GM20000 (cell line): ENCODE results near the gene DENND1C.

Experiments used
- DNase-seq: peaks from one replicate; pipeline ENCODE4 v3.0.0; 2012; ENCODE audit warnings: low spot score
- TF ChIP-seq, protein P1 (sequence below): IDR thresholded peaks from 2 replicates; pipeline ENCODE4 v1.5.1; 2012; ENCODE audit warnings: mild to moderate bottlenecking, control low read depth; ENCODE audit errors: extremely low read depth, missing control alignments

Gene DENND1C

GRCh38 chr19:6457958-6458694 is 23.5 kb downstream of the DENND1C start:
- TF ChIP-seq, protein P1, sequence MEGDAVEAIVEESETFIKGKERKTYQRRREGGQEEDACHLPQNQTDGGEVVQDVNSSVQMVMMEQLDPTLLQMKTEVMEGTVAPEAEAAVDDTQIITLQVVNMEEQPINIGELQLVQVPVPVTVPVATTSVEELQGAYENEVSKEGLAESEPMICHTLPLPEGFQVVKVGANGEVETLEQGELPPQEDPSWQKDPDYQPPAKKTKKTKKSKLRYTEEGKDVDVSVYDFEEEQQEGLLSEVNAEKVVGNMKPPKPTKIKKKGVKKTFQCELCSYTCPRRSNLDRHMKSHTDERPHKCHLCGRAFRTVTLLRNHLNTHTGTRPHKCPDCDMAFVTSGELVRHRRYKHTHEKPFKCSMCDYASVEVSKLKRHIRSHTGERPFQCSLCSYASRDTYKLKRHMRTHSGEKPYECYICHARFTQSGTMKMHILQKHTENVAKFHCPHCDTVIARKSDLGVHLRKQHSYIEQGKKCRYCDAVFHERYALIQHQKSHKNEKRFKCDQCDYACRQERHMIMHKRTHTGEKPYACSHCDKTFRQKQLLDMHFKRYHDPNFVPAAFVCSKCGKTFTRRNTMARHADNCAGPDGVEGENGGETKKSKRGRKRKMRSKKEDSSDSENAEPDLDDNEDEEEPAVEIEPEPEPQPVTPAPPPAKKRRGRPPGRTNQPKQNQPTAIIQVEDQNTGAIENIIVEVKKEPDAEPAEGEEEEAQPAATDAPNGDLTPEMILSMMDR: no peak
- peak; percentile 71 for DNase-seq

DNA sequence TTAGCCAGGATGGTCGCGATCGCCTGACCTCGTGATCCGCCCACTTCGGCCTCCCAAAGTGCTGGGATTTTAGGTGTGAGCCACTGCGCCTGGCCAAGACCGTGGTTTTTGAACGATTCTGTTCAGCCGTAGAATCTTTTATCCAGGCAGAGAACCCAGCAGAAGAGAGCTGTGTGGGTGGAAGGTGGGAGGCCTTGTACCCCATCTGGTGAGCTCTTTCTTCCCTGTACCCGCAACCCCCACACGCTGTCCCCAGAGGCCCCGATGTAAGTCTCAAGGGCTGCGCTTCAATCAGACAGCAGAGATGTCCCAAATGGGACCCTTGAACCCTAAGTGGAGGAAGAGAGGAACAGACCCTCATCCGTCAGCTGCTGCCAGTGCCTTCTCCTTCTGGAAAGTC is 25.7 kb downstream of the DENND1C start:
- no peak for DNase-seq
- TF ChIP-seq, protein P1: no peak

DNA sequence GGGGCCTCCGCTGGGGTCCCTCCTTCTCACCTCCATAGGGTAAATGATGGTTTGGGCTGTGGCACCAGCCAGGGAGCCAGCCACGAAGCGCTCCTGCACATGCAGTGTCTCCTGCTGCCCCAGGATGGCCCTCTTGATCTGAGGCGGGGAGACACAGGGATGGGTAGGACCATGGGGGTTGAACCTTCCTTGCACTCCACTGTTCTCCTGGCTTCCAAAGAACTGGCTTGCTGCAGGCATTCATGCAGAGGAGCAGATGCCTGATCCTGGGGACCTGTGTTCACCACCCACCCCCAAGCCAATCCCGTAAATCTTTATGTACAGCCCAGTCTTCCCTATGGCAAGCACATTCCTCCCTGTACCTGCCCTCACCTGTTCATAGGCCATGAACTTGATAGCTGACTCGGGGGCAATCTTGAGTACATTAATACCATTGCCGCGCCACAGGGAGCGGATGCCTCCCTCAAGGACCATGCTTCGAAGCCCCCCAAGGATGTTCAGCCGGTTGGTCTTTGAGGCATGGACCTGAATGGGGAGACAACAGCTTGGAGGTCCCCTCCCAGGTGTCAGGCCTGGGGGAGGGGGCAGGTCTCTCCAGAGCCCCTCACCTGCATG is 27.5 kb downstream of the DENND1C start:
- no peak for DNase-seq
- TF ChIP-seq, protein P1: no peak

DNA sequence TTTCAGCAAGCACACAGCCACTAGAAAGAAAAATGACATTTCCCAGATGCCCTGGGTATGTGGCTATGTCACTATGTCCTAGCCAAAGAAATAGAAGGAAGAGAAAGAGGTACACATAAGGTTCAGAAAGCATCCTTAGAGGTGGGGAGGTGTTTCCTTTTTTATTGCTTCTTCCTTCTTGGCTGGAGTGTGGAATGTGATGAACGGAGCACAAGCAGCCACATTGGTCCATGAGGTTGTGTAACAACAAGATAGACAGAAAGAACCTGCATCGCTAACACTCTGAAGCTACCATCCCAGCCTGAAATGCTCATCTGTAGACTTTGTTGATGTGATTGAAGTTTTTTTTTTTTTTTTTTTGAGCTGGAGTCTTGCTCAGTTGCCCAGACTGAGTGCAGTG is 28.7 kb downstream of the DENND1C start:
- TF ChIP-seq, protein P1: no peak
- no peak for DNase-seq

DNA sequence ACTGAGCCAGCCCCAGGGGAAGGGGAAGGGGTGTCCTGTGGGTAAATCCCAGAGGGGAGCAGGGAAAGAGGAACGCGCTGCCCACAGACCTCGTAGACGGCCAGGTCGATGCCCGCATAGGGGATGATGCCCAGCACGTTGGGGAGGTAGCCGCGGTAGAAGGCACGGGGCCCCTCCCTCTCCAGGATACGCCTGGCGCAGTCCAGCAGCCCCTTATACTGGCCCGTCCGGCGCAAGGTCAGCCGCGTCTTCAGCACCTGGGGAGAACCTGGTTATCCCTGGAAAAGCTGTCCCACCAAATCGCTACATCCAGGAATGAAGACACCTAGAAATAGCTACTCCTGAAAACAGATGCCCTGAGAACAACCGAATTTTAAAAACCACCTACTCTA is 29.4 kb downstream of the DENND1C start:
- TF ChIP-seq, protein P1: no peak
- no peak for DNase-seq

DNA sequence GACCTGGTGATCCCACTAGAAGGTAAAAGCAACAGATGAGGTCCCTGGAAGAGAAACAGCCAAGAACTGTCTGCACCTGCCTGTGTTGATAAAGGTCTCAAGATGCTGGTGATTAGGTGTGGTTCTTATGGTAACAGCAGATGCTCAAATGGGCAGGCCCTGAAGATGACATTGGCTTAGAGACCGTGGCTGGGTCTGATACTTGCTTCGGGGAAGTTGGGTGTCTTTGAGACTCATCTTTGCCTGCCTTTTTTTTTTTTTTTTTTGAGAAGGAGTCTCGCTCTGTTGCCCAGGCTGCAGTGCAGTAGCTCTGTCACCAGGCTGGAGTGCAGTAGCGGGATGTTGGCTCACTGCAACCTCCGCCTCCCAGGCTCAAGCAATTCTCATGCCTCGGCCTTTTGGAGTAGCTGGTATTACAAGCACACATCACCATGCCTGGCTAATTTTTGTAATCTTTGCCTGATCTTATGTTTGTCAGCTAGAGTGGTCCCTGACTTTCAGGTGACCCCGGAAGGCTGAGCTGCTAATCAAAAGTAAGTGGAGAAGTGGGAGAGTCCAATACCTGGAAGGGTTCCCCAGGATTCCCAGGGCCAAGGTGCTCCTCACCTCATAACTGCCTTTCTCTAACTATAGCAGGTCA is 29.9 kb downstream of the DENND1C start:
- TF ChIP-seq, protein P1: no peak
- no peak for DNase-seq

- DNase-seq: no peak
- TF ChIP-seq, protein P1: no peak
Observed at GRCh38 chr19:6450166-6450565, 31.4 kb downstream of the DENND1C start.
